Measurements from ENCODE around the gene C19orf12. TPM values are rescaled to one million over a fixed set of nuclear protein-coding genes. Genes with fewer than 3 reads are reported as not detected.
A peak's percentile ranks its signal among the peaks of the same experiment; 100 is the strongest.
"Not testable (repeated sequence)": the region's sequence is repeated elsewhere in the genome, so short reads cannot be mapped to it uniquely, and the experiment has no call there.

C19orf12 gene
- total RNA-seq, 2 donors from 2014 or later = 36.1 to 46.4 TPM

GRCh38 chr19:29715701-29716581 lies 880 bp upstream of the C19orf12 start:
- no peak for TF ChIP-seq CTCF (IDR thresholded peaks at IDR 0.05)
- Histone ChIP-seq H3K4me1 (ENCODE audit: control insufficient read depth in 1 of 2, low read depth in 2 of 2) (peaks cover 20 to 39% of the 10 kb centered on the region in 2 donors), H3K9me3 (no peaks in the 10 kb centered on the region), H3K27ac (peak overlapping the region; percentile 90 to 95), H3K36me3 (no peaks in the 10 kb centered on the region), H3K27me3 (replicated peaks; ENCODE audit: insufficient read depth) (no peaks in the 10 kb centered on the region), H3K4me3 (peak overlapping the region; percentile 100)
- no peak for DNase-seq (ENCODE audit: low spot score)
- no peak for ATAC-seq (ENCODE audit: insufficient number of reproducible peaks, low FRiP score, low read depth)

GRCh38 chr19:29714371-29714952 lies 599 bp downstream of the C19orf12 start:
- TF ChIP-seq CTCF (IDR thresholded peaks at IDR 0.05) = no peak
- ATAC-seq (ENCODE audit: insufficient number of reproducible peaks, low FRiP score, low read depth) = no peak
- peak overlapping the region; percentile 100 for H3K4me3 ChIP-seq
- H3K36me3 ChIP-seq = no peaks in the 10 kb centered on the region
- no peaks in the 10 kb centered on the region for H3K27me3 ChIP-seq (replicated peaks; ENCODE audit: insufficient read depth)
- H3K4me1 ChIP-seq (ENCODE audit: control insufficient read depth in 1 of 2, low read depth in 2 of 2) = peaks cover 20 to 39% of the 10 kb centered on the region in 2 donors
- peak overlapping the region; percentile 90 to 95 for H3K27ac ChIP-seq
- no peaks in the 10 kb centered on the region for H3K9me3 ChIP-seq
- DNase-seq (ENCODE audit: low spot score) = no peak

GRCh38 chr19:29712744-29713516 lies 2.1 kb downstream of the C19orf12 start:
- no peak for ATAC-seq (ENCODE audit: insufficient number of reproducible peaks, low FRiP score, low read depth)
- Histone ChIP-seq H3K36me3 (no peaks in the 10 kb centered on the region), H3K27me3 (replicated peaks; ENCODE audit: insufficient read depth) (no peaks in the 10 kb centered on the region), H3K9me3 (no peaks in the 10 kb centered on the region), H3K27ac (no peak overlapping the region), H3K4me3 (peak overlapping the region; percentile 100), H3K4me1 (ENCODE audit: control insufficient read depth in 1 of 2, low read depth in 2 of 2) (peaks cover 20 to 52% of the 10 kb centered on the region in 2 donors)
- DNase-seq (ENCODE audit: low spot score) = no peak
- TF ChIP-seq CTCF (IDR thresholded peaks at IDR 0.05) = no peak

GRCh38 chr19:29711584-29712132 lies 3.4 kb downstream of the C19orf12 start:
- H3K9me3 ChIP-seq = no peaks in the 10 kb centered on the region
- no peak for TF ChIP-seq CTCF (IDR thresholded peaks at IDR 0.05)
- H3K27me3 ChIP-seq (replicated peaks; ENCODE audit: insufficient read depth) = no peaks in the 10 kb centered on the region
- ATAC-seq (ENCODE audit: insufficient number of reproducible peaks, low FRiP score, low read depth) (no peak), DNase-seq (ENCODE audit: low spot score) (no peak)
- no peak overlapping the region for H3K27ac ChIP-seq
- peaks cover 3% of the 10 kb centered on the region for H3K36me3 ChIP-seq
- H3K4me1 ChIP-seq (ENCODE audit: control insufficient read depth in 1 of 2, low read depth in 2 of 2) = peaks cover 20 to 48% of the 10 kb centered on the region in 2 donors
- no peak overlapping the region for H3K4me3 ChIP-seq

- not testable (repeated sequence) for H3K27me3 ChIP-seq (replicated peaks; ENCODE audit: insufficient read depth); H3K9me3 ChIP-seq; H3K36me3 ChIP-seq; DNase-seq (ENCODE audit: low spot score); ATAC-seq (ENCODE audit: insufficient number of reproducible peaks, low FRiP score, low read depth); H3K4me3 ChIP-seq
- Histone ChIP-seq H3K27ac (peak overlapping the region; percentile 3 to 41), H3K4me1 (ENCODE audit: control insufficient read depth in 1 of 2, low read depth in 2 of 2) (peaks cover 9 to 36% of the 10 kb centered on the region in 2 donors)
Observed at GRCh38 chr19:29709440-29709798, 5.6 kb downstream of the C19orf12 start.
